PFSK-1 (cell line): Measurements from ENCODE around the gene PAPSS2.

Experiments
- FOXP2 ChIP-seq: optimal IDR thresholded peaks from 2 replicates; pipeline ENCODE3; 2011; ENCODE audit warnings: borderline replicate concordance, control low read depth, inconsistent platforms; ENCODE audit not compliant: insufficient read depth; ENCODE audit errors: extremely low read length, extremely low read depth
- POLR2AphosphoS5 ChIP-seq: IDR thresholded peaks from 2 replicates; pipeline ENCODE4 v1.6.1; 2012; ENCODE audit warnings: low read depth, mild to moderate bottlenecking, control low read depth, low read length, moderate library complexity
- REST ChIP-seq, 2 experiments: IDR thresholded peaks; 2 replicates each; pipeline versions ENCODE4 v1.6.1 to v1.8.0; 2011 to 2012; ENCODE audit warnings: low read depth in 2 of 2, low read length in 2 of 2, control low read depth in 1 of 2, inconsistent platforms in 1 of 2, mild to moderate bottlenecking in 1 of 2, moderate library complexity in 1 of 2; ENCODE audit not compliant: insufficient read depth in 1 of 2
- SIN3A ChIP-seq: IDR thresholded peaks from 2 replicates; pipeline ENCODE4 v1.6.1; 2012; ENCODE audit warnings: mild to moderate bottlenecking, low read length, moderate library complexity, borderline replicate concordance; ENCODE audit not compliant: insufficient read depth
- TAF1 ChIP-seq: IDR thresholded peaks from 2 replicates; pipeline ENCODE4 v1.6.1; 2012; ENCODE audit warnings: low read length, control low read depth, borderline replicate concordance; ENCODE audit not compliant: insufficient read depth

Gene PAPSS2

GRCh38 chr10:87739703-87740102 is 80.0 kb downstream of the PAPSS2 start:
- TF ChIP-seq SIN3A (no peak), TAF1 (no peak), POLR2AphosphoS5 (no peak), REST (IDR thresholded peaks at IDR 0.05; ENCODE audit: insufficient read depth in 1 of 2, low read depth in 2 of 2, low read length in 2 of 2) (no peak), FOXP2 (no peak)

GRCh38 chr10:87740254-87740655 is 80.6 kb downstream of the PAPSS2 start:
- TF ChIP-seq SIN3A = no peak
- no peak for TF ChIP-seq FOXP2
- no peak for TF ChIP-seq REST (IDR thresholded peaks at IDR 0.05; ENCODE audit: insufficient read depth in 1 of 2, low read depth in 2 of 2, low read length in 2 of 2)
- no peak for TF ChIP-seq TAF1
- no peak for TF ChIP-seq POLR2AphosphoS5

- no peak for TF ChIP-seq FOXP2
- no peak for TF ChIP-seq REST (IDR thresholded peaks at IDR 0.05; ENCODE audit: insufficient read depth in 1 of 2, low read depth in 2 of 2, low read length in 2 of 2)
- TF ChIP-seq POLR2AphosphoS5 = no peak
- TF ChIP-seq TAF1 = no peak
- TF ChIP-seq SIN3A = no peak
Measured at GRCh38 chr10:87744606-87745005, 84.9 kb downstream of the PAPSS2 start.

- TF ChIP-seq TAF1 (no peak), POLR2AphosphoS5 (no peak), REST (IDR thresholded peaks at IDR 0.05; ENCODE audit: insufficient read depth in 1 of 2, low read depth in 2 of 2, low read length in 2 of 2) (no peak), SIN3A (no peak), FOXP2 (no peak)
Measured at GRCh38 chr10:87746911-87747310, 87.2 kb downstream of the PAPSS2 start.
